NCI-H82 (cell line): ENCODE results near the gene SMIM3.
A peak's percentile ranks its signal among the peaks of the same experiment; 100 is the strongest.
"Not testable (repeated sequence)": the region's sequence is repeated elsewhere in the genome, so short reads cannot be mapped to it uniquely, and the experiment has no call there.

Source experiments
- DNase-seq: peaks from one replicate; lab custom pipeline; 2025; lab: John Stamatoyannopoulos, UW

Gene SMIM3

DNA sequence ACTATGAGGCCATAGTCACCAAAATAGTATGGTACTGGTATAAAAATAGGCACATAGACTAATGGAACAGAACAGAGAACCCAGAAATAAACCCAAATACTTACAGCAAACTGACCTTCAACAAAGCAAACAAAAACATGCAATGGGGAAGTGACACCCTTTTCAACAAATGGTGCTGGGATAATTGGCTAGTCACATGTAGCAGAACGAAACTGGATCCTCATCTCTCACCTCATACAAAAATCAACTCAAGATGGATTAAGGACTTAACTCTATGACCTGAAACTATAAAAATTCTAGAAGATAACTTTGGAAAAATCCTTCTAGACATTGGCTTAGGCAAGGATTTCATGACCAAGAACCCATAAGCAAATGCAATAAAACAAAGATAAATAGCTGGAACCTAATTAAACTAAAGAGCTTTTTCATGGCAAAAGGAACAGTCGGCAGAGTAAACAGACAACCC is 14.9 kb downstream of the SMIM3 start:
- not testable (repeated sequence) for DNase-seq

DNA sequence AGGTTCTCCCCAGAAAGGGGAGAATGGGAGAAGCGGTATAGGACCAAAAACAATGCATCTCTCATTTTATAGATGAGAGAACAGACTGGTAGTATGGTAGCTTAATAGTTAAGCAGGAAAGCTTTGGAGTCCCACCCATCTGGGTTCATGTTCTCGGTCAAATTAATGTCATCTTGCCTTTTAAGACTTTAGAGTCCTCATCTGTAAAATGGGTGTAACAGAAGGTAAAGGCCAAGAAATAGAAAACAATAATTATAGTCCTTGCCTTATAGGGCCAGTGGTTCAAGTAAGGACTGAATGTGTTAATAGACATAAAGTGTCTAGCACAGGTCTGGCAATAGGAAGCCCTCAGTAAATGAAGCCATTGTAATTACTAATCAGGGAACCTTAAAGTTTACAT is 16.4 kb downstream of the SMIM3 start:
- no peak for DNase-seq

DNA sequence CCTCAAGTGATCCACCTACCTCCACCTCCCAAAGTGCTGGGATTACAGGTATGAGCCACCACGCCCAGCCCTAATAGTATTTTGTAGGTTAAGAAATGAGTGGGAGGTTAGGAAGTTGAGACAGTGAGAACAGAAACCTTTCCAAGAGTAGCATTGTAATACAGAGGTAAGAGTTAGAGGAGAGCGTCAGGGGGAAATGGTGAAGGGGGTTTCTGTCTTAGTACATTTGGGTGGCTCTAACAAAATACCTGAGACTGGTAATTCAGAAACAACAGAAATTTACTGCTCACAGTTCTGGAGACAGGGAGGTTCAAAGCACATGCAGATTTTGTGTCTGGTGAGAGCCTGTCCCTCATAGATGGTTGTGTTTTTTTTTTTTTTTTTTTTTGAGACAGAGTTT is 18.8 kb downstream of the SMIM3 start:
- no peak for DNase-seq

DNA sequence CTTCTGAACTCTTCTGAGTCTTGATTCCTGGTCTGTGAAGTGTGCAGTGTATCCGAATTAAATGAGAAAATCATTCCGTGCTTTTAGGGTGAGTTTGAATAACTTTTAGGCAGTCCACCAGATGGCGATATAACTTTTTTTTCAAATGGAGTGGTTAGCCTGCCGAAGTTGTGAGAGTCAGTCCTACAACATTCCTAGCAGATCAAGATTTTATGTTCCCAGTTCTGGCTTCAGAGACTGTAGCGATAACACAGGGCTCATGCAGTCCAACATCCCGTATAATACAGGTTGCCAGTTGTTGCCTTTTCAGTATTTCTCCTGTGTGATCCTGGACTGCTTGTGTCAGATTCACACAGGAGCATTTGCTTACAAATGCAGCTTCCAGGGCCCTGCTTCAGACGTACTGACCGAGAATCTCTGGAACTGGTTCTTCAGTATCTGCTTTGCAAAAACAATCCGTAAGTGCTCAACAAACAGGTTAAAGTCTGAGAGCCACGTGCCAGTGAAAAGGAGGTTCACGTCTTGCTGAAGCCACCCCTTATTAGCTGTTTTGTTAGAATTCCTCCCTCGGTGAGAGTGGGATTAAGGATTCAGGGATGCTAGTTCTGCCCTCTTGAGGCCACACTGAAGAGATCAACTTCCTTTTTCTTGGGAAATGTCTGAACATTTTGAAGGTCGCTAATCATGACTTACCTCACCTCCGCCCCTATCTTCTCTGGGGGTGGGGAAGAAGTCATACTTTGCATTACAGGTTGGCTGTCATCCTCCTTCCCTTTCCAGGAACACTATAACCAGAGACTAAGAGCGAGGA is 22.8 kb downstream of the SMIM3 start:
- DNase-seq: peak; percentile 75

DNA sequence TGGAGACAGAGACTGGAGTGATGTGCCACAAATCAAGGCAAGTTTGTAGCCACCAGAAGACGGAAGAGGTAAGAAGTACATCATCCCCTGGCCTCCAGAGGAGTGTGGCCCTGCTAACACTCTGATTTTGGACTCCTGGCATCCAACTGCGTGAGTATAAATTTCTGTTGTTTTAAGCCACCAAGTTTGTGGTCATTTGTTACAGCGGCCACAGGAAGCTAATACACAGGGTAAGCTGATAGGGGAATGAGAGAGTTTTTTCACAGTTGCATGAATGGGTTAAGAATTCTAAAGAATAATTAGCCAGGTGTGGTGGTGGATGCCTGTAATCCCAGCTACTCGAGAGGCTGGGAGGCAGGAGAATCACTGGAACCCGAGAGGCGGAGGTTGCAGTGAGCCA is 25.8 kb downstream of the SMIM3 start:
- DNase-seq: no peak

DNA sequence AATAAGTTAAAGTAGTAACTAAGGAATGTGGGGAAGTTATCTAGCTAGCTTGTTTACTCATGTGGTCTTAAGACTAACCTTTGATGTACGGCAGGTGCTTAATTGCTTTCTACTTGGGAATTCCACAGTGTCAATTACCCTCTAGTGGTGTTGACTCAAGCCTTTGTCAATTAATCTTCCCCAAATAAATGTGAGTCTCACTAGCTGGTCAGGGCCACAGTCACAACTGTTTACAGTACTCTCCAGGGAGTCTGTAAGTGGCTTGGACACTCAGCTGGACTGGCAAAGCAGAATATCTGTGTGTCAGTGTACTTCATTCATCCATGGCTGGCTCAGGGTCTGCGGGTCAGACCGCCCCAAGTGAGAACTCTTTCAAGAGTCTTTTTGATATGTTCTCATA is 30.8 kb downstream of the SMIM3 start:
- no peak for DNase-seq

DNA sequence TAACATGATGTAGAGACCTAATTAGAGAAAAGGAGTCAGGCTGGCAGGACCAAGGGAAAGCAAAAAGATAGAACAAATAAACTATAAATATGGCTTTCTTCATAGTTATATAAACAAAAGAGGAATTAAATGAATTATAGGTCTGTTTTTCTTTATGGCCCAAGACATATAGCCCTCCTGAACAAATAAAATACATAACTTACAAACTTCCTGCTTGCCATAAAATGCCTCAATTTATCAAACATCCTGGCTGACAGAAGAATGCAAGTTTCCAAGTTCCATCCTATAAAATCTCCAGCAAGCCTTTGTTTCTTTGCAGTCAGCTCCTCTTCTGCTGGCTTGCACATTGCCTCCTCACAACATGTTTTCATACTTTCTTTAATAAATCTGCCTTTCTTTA is 36.5 kb downstream of the SMIM3 start:
- no peak for DNase-seq

DNA sequence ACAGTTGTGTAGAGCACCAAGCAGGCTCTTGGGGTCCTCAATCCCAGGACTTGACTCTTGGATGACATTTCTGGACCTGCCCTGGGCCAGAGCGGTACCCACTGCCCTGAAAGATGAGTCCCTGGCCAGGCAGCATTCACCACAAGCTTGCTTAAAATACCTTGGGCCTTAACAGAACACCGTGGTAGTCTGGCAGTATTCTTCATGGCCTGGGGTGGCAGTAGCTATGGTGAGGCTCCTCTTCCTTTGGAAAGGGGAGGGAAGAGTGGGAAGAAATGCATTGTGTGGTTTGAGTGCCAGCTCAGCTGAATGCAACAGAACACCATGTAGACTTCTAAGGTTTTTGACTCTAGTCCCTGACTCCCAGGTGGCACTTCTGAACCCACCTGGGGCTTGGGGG is 38.4 kb downstream of the SMIM3 start:
- DNase-seq: no peak

DNA sequence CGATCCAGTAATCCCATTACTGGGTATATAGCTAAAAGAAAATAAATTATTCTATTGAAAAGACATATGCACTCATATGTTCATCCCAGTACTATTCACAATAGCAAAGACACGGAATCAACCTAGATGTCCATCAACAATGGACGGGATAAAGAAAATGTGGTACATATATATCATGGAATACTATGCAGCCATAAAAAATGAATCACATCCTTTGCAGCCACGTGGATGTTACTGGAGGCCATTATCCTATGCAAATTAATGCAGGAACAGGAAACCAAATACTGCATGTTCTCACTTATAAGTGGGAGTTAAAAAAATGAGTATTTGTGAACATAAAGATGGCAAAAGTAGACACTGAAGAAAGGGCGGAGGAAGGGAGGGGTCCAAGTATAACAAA is 51.2 kb downstream of the SMIM3 start:
- DNase-seq: no peak

DNA sequence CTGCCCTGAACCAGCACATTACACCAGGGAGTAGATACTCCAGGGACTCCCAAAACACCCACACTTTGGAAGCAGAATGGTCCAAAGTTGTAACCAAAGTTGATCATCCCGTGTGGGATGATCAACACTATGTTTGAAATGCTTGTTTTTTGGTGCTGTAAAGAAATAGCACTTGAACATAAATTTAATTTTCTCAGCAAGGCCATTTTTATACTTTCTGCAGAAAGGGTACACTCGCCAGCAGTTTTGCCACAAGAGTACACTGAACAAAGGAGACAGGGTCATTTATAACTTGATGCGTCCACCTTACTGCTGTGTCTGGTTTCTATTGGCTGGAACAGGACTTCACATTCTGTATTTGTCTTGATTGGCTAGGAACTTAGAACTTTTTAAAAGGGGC is 53.3 kb downstream of the SMIM3 start:
- DNase-seq: not testable (repeated sequence)

DNA sequence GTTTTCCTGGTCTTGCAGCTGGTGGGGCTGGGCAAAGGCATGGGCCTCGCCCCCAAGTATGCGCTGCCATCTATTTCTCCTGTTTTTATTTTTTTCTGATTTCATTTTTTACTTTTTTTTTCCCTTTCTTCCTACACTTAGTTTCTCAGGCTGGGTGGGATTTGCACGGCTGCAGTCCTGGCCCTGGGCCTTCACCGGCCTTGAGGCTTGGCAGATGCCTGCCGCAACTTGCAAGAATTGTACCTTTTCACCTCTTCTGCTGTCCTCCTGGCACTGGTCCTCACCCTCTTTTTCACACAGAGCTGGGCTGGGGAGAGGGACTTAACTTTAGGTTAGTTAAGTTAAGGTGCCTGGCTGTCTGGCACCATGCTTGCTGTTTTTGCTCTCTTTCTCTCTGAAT is 57.5 kb downstream of the SMIM3 start:
- DNase-seq: no peak

DNA sequence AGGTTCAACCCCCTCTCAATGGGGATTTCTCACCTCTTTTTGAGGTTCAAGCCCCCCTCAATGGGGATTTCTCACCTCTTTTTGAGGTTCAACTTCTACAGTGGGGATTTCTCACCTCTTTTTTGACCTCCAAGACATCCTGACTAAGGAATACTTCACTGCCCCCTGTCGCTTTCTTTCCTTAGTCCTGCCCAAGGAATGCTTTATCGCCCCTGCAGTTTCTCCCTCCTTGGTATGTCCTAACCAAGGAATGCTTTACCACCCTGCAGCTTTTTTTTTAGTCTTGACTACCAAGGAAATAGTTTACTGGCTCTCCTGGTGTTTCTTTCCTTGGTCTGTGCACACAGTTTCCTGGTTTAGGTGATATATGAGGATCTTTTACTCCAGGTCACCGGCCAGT is 58.1 kb downstream of the SMIM3 start:
- DNase-seq: no peak

DNA sequence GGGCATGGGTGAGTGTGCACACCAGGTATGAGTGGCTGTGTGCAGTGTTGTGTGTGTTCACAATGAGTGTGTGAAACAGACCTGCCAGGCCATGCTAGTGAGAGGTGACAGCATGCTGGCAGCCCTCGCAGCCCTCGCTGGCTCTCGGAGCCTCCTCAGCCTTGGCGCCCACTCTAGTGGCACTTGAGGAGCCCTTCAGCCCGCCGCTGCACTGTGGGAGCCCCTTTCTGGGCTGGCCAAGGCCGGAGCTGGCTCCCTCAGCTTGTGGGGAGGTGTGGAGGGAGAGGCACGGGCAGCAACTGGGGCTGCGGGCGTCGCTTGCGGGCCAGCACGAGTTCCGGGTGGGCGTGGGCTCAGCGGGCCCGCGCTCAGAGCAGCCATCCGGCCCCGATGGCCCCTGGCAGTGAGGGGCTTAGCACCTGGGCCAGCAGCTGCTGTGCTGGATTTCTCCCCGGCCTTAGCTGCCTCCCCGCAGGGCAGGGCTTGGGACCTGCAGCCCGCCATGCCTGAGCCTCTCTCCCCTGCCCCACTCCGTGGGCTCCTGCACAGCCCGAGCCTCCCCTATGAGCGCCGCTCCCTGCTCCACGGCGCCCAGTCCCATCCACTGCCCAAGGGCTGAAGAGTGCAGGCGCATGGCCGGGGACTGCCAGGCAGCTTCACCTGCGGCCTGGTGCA is 66.8 kb downstream of the SMIM3 start:
- not testable (repeated sequence) for DNase-seq

DNA sequence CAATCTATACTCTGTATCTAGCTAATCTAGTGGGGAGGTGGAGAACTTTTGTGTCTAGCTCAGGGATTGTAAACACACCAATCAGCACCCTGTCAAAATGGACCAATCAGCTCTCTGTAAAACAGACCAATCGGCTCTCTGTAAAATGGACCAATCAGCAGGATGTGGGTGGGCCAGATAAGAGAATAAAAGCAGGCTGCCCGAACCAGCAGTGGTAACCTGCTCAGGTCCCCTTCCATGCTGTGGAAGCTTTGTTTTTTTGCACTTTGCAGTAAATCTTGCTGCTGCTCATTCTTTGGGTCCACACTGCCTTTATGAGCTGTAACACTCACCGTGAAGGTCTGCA is 67.7 kb downstream of the SMIM3 start, which contains the start of gene IRGM:
TSS of gene IRGM (plus strand) at position 214 of the 346 bp plus-strand sequence. CDS start 1,603 bp downstream, outside the sequence.
- not testable (repeated sequence) for DNase-seq
